GM19193 (cell line): ENCODE data around the gene PERCC1.

Experiments used
- POLR2A ChIP-seq: IDR thresholded peaks from 4 replicates; pipeline ENCODE4 v1.6.1; 2011; ENCODE audit not compliant: insufficient read depth, insufficient read length; ENCODE audit errors: extremely low read depth

PERCC1 gene

GRCh38 chr16:1430759-1431496 is at the start of gene PERCC1:
TSS of gene PERCC1 (plus strand) at chr16:1431078. CDS start at chr16:1432594, 1,516 bp downstream.
- no peak for TF ChIP-seq POLR2A

- TF ChIP-seq POLR2A, result no peak
Measured at GRCh38 chr16:1381612-1382406, 49.1 kb upstream of the PERCC1 start.

- TF ChIP-seq POLR2A, result no peak
Measured at GRCh38 chr16:1383556-1383955, 47.3 kb upstream of the PERCC1 start.

GRCh38 chr16:1385232-1385631 is 45.6 kb upstream of the PERCC1 start:
- no peak for TF ChIP-seq POLR2A

- TF ChIP-seq POLR2A, result no peak
Measured at GRCh38 chr16:1387331-1387730, 43.5 kb upstream of the PERCC1 start.

- no peak for TF ChIP-seq POLR2A
Measured at GRCh38 chr16:1389762-1390161, 41.1 kb upstream of the PERCC1 start.

- no peak for TF ChIP-seq POLR2A
Measured at GRCh38 chr16:1390239-1390779, 40.6 kb upstream of the PERCC1 start.

- no peak for TF ChIP-seq POLR2A
Measured at GRCh38 chr16:1392826-1393225, 38.1 kb upstream of the PERCC1 start.

GRCh38 chr16:1393613-1394176 is 37.2 kb upstream of the PERCC1 start:
- no peak for TF ChIP-seq POLR2A

GRCh38 chr16:1394367-1394951 is 36.4 kb upstream of the PERCC1 start:
- no peak for TF ChIP-seq POLR2A

- TF ChIP-seq POLR2A, result no peak
Measured at GRCh38 chr16:1395444-1396031, 35.3 kb upstream of the PERCC1 start.

GRCh38 chr16:1397779-1398178 is 33.1 kb upstream of the PERCC1 start:
- TF ChIP-seq POLR2A, result no peak

GRCh38 chr16:1398351-1398750 is 32.5 kb upstream of the PERCC1 start:
- no peak for TF ChIP-seq POLR2A

- no peak for TF ChIP-seq POLR2A
Measured at GRCh38 chr16:1398826-1399581, 31.9 kb upstream of the PERCC1 start.
